Hypothalamus (tissue), 51 donors: ENCODE results near the gene SPINT2.
"Not testable (repeated sequence)": the region's sequence is repeated elsewhere in the genome, so short reads cannot be mapped to it uniquely, and the experiment has no call there.

ENCODE experiments used
- DNase-seq, 51 donors: peaks; one replicate each; lab custom pipeline; 2025; lab: John Stamatoyannopoulos, UW

SPINT2 gene

DNA sequence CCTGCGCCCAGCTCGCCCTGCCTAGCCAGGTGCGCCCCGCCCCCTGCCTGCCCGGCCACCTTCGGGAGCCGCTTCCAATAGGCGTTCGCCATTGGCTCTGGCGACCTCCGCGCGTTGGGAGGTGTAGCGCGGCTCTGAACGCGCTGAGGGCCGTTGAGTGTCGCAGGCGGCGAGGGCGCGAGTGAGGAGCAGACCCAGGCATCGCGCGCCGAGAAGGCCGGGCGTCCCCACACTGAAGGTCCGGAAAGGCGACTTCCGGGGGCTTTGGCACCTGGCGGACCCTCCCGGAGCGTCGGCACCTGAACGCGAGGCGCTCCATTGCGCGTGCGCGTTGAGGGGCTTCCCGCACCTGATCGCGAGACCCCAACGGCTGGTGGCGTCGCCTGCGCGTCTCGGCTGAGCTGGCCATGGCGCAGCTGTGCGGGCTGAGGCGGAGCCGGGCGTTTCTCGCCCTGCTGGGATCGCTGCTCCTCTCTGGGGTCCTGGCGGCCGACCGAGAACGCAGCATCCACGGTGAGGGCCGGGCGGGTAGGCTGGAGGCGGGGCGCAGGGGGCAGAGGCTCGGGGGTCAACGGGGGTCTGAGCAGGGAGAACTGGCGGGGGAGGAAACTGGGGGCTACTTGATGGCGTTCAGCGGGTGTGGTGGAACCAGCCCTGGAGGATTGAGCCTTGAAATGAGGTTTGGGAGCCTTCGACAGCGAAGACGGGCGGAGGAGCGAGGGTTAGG lies at the start of gene SPINT2:
SPINT2 (plus strand) TSS at position 88 of the 727 bp plus-strand sequence; CDS start at position 408, 320 bp downstream.
- DNase-seq, result peak in 11 of 51 donors; percentile 30 to 71 (median 42)

DNA sequence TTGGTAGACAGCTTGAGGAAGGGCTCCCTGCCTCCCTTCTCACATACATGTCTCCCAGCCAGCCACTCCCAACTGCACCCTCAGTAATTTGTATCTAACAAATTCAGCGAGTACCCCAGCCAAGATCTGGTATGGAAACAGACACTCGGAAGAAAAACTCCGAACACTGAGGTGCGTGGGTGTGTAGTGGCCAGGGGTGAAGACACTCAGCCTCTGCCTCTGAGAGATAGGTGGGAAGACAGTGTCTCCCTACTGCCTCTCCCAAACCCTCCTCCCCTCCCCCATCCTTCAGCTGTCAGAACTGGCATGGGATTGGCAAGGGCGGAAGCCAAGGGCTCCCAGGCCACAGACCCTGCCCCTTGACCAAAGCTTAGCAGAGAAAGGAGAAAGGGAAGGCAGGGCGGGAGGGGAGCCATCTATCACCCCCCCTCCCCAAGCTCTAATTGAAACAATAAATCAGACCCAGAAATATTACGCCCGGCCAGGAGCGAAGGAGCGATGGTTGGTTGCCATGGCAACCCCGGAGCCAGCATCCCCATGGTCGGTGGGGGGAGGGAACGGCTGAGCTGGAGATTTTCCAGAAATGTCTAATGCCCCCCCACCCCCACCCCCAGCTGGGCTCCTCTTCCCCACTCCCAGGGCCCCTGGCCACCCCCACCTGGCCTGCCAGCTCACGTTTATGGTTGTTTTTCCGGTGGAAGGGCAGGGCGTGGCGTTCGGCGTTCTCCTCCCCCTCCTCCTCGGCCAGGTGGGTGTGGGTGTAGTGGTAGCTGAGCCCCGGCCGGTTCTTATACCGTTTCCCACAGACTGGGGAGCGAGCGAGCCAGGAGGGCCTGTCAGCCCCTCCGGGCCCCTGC lies 47.4 kb upstream of the SPINT2 start:
- DNase-seq, result peak in 11 of 51 donors; percentile 9 to 47 (median 26)

DNA sequence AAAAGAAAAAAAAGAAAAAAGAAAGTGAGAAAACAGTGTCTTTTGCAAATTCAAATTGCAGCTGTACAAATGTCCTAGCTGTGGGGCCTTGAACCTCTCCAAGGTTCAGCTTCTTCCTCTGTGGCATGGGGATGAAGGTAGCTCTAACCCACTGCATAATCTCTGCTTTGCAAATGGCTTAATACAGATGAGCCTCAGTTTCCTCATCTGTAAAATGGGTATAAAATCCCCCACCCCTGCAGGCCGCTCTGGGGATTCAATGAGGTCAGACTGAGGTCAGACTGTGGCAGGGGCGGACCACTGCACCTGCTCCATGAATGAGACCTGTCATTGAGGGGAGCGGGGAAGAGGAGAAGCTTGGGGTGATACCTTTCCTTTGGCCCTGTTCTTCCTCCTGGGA lies 46.2 kb upstream of the SPINT2 start:
- no peak for DNase-seq

- DNase-seq, result no peak
Observed at GRCh38 chr19:38219221-38219620, 45.2 kb upstream of the SPINT2 start.

DNA sequence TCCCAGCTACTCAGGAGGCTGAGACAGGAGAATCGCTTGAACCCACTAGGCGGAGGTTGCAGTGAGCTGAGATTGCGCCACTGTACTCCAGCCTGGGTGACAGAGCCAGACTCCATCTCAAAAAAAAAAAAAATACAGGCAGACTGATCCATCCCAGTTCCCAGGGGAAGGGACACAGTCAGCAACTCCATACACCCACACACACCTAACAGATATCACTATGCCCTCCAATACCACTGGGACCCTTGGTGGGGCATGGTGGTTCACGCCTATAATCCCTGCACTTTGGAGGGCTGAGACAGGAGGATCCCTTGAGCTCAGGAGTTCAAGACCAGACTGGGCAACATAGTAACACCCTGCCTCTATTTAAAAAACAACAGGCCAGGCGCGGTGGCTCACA lies 43.0 kb upstream of the SPINT2 start:
- DNase-seq, result no peak

GRCh38 chr19:38221919-38222830 lies 42.2 kb upstream of the SPINT2 start:
- DNase-seq, result no peak

GRCh38 chr19:38223119-38223523 lies 41.3 kb upstream of the SPINT2 start:
- DNase-seq, result no peak

- DNase-seq, result peak in 1 of 51 donors; percentile 45
Observed at GRCh38 chr19:38223617-38224013, 40.8 kb upstream of the SPINT2 start.

GRCh38 chr19:38224014-38224862 lies 40.1 kb upstream of the SPINT2 start, which contains the start of gene DPF1:
Gene DPF1 (minus strand): TSS chr19:38224222. CDS start chr19:38224142, 80 bp downstream.
- DNase-seq, result peak in 45 of 51 donors; percentile 6 to 84 (median 59)

- not testable (repeated sequence) for DNase-seq
Observed at GRCh38 chr19:38224863-38225218, 39.5 kb upstream of the SPINT2 start.

DNA sequence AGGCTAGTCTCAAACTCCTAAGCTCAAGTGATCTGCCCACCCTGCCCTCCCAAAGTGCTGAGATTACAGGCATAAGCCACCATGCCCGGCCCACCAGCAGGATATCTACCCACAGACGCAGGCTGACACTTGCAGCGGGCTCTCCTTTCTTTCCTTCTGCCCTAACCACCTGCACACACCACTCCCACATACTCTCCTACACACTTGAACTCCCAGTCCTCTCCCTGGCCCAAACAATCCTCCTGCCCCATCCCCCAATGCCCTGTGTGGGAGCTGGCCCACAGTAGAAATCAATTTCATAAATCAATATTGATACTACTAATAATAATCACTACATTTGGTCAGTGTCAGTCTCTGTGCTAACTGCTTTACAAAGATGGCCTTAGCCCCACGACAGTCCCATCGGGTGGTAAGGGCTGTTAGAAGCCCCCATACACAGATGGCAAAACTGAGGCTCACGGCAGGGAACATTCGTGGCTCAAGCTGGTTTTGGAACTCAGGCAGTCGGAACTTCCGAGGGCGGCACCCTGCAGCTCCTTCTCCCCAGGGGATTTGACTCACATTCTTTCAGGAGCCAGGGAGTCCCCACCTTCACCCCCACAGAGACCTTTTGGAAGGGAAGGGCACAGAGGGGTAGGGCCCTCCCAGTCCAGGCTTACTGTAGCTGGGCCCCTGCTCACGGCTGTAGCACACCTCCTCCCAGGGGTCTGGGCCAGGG lies 36.9 kb upstream of the SPINT2 start:
- no peak for DNase-seq

DNA sequence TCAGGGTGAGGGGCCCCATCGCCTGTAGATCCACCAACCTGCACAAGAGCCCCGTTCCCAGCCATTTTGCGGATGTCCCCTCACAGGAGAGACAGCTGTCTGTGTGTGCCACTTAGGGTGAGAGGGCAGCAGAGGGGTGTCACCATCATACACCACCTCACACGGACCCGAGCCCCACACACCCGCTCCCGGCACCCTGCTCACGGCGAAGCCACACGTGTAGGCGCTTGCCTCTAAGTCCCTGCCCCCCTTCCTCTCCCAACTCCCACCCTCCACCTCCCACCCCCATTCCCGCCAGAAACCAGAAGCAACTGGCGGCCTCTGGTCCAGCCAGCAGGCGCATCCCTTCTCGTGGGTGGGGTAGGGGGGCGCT lies 36.4 kb upstream of the SPINT2 start:
- DNase-seq, result no peak

DNA sequence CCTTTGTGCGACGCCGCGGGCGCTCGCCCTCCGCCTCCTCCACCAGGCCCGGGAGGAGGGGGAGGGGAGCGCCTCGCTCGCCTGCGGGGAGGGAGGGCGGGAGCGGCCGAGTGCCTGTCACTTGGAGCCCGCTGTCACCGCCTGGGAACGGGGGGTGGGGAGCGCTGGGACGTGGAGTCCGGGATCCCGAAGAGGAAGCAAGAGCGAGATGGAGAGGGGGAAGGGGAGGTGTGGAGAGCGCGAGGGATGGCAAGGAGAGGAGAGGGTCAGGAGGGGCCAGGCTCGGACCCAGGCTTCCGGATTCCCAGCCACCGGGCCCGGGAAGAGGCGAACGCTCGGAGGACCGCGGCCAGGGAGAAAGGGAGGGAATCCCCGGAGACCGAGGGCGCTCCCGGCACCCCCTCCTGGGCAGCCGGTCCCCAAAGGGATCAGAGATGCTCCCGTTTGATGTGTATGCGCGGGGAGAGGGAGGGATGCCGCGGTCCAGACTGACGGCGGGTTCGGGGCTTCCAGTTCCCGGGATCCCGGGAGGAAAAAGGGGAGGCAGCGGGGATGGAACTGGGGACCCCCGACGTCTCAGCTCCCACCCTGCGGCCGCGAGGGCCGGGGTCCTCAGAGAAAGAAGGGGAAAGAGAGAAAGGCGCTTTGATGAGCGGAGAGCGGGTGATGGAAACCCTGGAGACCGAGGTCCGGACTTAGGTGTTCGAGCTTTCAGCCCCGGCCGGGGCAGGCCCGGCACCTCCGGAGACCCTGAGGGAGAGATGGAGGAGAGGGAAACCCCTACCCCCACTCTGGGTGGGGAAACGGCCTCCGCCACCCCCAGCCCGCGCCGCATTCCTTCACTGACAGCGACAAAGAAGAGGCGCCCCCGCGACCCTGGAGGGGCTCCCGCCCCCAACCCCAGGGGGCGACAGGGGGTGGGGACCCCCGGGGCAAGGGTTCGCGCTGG lies 35.6 kb upstream of the SPINT2 start:
- peak in 28 of 51 donors; percentile 5 to 64 (median 42) for DNase-seq

DNA sequence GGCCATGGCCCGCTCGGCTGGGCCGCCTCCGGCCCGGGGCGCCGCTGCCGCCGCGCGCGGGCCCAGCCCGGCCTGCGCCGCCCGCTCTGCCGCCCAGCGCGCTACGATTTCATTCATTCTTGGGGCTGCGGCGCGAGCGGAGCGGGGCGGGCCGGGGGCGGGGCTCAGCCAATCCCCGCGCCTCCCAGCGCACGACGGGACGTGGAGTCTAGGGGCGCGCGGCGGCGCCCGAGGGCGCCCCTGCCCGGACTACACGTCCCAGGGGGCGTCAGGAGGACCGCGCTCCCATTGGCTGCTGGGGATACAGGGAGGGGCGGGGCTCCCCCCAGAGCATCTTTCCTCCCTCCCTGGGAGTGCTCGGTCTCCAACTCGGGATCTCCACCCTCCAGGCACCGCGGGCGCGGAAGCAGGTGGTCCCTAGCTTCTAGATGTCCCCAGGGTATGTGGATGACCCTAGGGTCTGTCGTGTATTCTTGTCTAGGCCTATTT lies 34.7 kb upstream of the SPINT2 start:
- DNase-seq, result peak; percentile 35 to 95 (median 82)

DNA sequence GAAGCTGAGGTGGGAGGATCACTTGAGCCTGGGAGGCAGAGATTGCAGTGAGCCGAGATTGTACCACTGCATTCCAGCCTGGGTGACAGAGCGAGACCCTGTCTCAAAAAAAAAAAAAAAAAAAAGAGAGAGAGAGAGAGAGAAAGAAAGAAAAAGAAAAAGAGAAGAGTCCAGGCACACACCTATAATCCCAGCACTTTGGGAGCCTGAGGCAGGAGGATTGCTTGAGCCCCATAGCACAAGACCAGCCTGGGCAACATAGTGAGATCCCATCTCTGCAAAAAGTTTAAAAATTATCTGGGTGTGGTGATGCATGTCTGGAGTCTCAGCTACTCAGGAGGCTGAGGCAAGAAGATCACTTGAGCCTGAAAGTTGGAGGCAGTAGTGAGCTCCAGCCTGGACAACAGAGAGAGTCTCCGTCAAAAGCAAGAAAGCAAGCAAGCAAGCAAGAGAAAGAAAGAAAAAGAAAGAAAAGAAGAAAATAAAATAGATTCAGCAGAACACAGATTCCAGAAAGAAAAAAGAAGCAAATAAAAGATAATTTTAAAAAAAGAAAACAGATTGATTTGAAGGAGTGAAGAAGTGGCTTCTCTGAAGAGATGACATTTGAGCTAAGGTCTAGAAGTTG lies 33.8 kb upstream of the SPINT2 start:
- not testable (repeated sequence) for DNase-seq

GRCh38 chr19:38231918-38232317 lies 32.5 kb upstream of the SPINT2 start:
- DNase-seq, result no peak

DNA sequence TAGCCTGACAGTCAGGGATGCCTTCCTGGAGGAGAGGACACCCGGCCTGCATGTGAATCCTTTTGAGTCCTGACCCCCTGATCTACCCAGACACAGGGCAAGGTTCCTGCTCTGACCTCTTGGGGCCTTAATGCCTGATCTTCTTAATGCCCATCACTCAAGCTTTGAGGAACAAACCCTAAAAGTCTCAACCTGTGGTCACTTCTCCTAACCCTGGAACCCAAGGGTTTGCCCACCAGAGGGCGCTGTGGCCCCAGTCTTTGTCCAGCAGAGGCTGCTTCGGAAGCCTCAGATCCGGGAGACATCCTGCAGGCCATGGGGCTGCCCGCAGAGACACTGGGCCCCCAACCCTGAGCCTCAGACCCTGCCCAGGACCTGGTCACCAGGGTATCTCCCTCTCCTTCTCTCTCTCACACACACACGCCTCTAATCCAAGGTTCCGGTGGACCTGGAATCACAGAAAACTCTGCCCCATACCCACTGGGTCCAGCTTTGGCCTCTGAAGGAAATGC lies 30.6 kb upstream of the SPINT2 start:
- peak in 48 of 51 donors; percentile 11 to 87 (median 56) for DNase-seq
